A204.1 (cell line): ENCODE results near the gene UNC5A.

Source experiments
- FAIRE-seq: peaks from 2 replicates; lab custom pipeline; 2012; peaks lifted over from hg19 to GRCh38; lab: Jason Lieb, UNC

Gene UNC5A

GRCh38 chr5:176846335-176847140 is 36.2 kb downstream of the UNC5A start:
- no peak for FAIRE-seq

GRCh38 chr5:176847148-176847547 is 36.8 kb downstream of the UNC5A start:
- no peak for FAIRE-seq

- no peak for FAIRE-seq
Observed at GRCh38 chr5:176847726-176848290, 37.4 kb downstream of the UNC5A start.

- FAIRE-seq = no peak
Observed at GRCh38 chr5:176848651-176849050, 38.3 kb downstream of the UNC5A start.

- no peak for FAIRE-seq
Observed at GRCh38 chr5:176849611-176850227, 39.4 kb downstream of the UNC5A start.

GRCh38 chr5:176850371-176851245 is 40.2 kb downstream of the UNC5A start:
- FAIRE-seq = no peak

GRCh38 chr5:176851380-176851779 is 41.0 kb downstream of the UNC5A start:
- FAIRE-seq = no peak

- FAIRE-seq = no peak
Observed at GRCh38 chr5:176851871-176852658, 41.7 kb downstream of the UNC5A start.

GRCh38 chr5:176853151-176853778 is 42.9 kb downstream of the UNC5A start:
- no peak for FAIRE-seq

- FAIRE-seq = no peak
Observed at GRCh38 chr5:176854164-176854563, 43.8 kb downstream of the UNC5A start.

- no peak for FAIRE-seq
Observed at GRCh38 chr5:176855598-176855997, 45.2 kb downstream of the UNC5A start.

GRCh38 chr5:176856746-176857145 is 46.4 kb downstream of the UNC5A start:
- no peak for FAIRE-seq

- no peak for FAIRE-seq
Observed at GRCh38 chr5:176857216-176857893, 47.0 kb downstream of the UNC5A start.

- no peak for FAIRE-seq
Observed at GRCh38 chr5:176857894-176858273, 47.5 kb downstream of the UNC5A start.

GRCh38 chr5:176859916-176860315 is 49.6 kb downstream of the UNC5A start:
- FAIRE-seq = no peak

- no peak for FAIRE-seq
Observed at GRCh38 chr5:176860381-176860780, 50.0 kb downstream of the UNC5A start.

GRCh38 chr5:176861276-176861675 is 50.9 kb downstream of the UNC5A start:
- no peak for FAIRE-seq

- FAIRE-seq = no peak
Observed at GRCh38 chr5:176862330-176862995, 52.1 kb downstream of the UNC5A start.

GRCh38 chr5:176863041-176863764 is 52.8 kb downstream of the UNC5A start:
- no peak for FAIRE-seq

- FAIRE-seq = no peak
Observed at GRCh38 chr5:176863765-176864098, 53.4 kb downstream of the UNC5A start.
